ENCODE measurements around the gene HOXB1.
"Not testable (repeated sequence)": the region's sequence is repeated elsewhere in the genome, so short reads cannot be mapped to it uniquely, and the experiment has no call there.

The HOXB1 gene

DNA sequence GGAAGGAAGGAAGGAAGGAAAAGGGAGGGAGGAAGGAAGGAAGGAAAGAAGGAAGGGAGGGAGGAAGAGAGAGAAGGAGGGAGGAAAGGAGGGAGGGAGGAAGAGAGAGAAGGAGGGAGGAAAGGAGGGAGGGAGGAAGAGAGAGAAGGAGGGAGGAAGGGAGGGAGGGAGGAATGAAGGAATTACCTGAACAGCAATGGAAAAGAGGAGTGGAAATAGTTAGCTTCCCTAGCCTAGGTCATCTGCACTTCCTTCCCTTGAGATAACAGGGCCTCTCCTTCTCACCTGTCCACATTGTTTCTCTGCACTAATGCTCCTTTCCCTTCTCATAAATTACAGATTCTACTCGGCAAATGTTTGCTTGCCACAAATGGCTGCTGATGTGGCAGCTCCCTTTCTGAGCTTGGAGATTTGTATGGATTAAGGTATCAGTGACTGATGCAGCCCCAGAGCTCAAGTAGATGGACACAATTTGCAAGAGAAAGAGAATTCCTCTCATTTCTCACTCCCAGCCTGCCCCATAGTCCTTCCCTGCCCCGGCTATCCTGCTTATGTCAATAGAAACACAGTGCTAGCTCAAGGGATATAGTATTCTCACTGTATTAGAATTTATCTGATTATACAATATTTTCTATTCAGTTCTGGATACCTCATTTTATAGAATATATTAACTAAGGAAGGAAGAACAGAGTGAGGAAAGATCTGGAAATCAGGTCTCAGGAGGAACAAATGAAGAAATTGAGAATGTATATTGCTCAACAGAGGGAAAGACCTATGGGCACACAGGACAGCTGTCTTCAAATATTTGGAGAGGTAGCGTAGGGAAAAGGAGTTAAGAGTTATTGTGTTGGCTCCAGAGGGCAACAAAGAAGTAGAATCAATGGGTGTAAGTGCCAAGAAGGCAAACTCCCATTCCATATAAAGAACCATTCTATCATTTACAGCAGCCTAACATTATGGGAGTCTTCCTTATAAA is 14.6 kb downstream of the HOXB1 start:
- DNase-seq, result no peak

DNA sequence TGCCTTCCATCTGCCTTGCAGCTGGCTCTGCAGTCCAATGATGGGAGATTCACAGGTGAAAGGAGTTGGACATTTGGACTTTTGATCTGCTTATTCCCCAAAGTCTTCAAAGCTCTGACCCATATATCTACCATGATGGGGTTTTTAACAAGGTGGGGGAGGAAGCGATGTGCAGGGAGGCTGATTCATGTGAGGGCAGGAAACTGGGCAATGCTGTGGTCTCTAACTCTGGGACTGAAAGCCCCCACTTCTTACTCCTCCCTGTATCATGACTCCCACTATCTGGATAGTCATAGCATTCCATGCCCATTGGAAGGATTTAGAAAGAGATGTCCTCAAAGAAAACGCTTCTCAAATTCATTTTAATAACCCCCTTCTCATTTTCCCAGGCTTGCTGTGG is 16.3 kb downstream of the HOXB1 start:
- DNase-seq, result peak; percentile 52

- peak; percentile 54 for DNase-seq
Observed at GRCh38 chr17:48513666-48514455, 16.9 kb downstream of the HOXB1 start.

- peak; percentile 26 for DNase-seq
Observed at GRCh38 chr17:48513097-48513496, 17.7 kb downstream of the HOXB1 start.

DNA sequence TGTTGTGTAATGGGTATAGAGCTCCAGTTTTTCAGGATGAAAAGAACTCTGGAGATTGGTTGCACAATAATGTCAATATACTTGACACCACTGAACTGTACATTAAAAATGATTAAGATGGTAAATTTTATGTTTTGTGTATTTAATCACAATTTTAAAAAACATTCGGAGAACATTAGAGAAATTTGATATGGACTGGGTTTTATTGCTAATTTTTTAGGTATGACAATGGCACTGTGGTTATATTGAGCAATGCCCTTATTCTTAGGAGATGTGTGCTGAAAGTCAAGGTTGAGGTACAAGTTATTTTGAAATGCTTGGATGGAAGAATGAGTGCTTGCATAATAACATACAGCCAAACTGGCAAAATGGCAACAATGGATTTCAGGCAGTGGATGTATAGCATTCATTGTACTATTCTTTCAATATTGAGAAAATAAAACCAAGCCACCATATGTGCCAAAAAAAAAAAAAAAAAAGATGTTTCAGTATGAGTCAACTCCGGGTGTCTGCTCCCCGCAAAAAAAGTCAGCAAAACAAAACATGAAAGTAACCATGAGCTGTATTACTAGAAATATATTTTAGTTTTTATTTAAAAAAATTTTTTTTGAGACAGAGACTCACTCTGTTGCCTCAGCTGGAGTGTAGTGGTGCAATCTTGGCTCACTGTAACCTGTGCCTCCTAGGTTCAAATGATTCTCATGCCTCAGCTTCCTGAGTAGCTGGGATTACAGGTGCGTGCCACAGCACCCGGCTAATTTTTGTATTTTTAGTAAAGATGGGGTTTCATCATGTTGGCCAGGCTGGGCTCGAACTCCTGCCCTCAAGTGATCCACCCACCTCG is 19.8 kb downstream of the HOXB1 start:
- DNase-seq, result no peak

- DNase-seq, result no peak
Observed at GRCh38 chr17:48510381-48510760, 20.4 kb downstream of the HOXB1 start.

- not testable (repeated sequence) for DNase-seq
Observed at GRCh38 chr17:48509708-48510107, 21.1 kb downstream of the HOXB1 start.

DNA sequence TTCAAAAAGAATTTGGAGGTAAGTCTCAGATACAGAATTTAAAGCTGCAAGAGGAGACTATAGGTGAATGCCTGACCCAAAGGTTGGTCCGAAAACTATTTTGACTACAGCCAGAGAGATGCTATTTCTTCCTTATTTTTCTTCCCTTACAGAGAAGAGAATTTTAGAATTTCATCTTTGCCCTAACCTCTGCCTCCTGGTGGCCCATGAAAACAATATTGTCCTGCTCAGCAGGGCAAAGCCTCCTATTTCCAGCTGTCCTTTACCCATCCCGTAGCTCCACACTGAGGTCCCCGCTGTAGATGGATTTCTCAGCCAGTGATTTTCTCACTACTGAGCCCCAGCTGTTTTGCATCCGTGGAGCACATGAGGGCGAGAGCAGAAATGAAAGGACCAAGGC is 24.6 kb downstream of the HOXB1 start:
- DNase-seq, result no peak

DNA sequence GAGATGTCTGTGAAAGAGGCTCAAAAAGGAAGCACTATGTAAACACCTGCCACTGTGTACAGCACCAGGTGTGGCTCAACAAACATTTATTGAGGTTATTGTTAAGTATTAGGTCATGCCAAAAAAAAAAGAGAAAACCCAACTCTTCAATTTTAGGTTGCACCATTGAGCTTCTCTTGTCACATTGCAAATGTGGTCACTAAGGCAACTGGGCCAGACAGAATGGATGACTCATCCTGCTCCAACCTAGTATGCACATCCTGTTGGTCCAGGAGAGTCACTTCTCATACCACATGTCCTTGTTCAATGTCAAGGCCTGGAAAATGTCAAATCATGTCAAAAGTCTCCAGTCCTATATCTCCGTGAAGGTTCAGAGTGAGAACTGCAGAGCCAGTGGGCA is 25.0 kb downstream of the HOXB1 start:
- peak; percentile 45 for DNase-seq

GRCh38 chr17:48504953-48505352 is 25.9 kb downstream of the HOXB1 start:
- DNase-seq, result no peak

- no peak for DNase-seq
Observed at GRCh38 chr17:48503747-48504146, 27.1 kb downstream of the HOXB1 start.

DNA sequence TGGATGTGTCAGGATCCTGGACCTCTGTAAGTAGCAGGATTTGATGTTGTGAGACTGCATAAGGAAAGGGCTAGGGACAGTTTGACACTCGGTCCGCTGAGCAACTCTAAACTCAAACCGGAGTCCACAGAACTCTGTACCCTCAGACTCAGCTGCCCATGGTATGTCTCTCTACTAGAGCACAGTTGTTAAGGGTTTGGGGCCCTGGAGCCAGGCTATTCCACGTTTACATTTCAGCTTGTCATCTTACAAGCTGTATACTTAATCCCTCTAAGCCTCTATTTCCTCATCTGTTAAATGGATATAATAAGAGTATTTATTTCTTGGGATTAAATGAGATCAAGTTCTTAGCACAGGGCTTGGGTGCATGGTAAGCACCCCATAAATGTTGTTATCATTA is 27.9 kb downstream of the HOXB1 start:
- no peak for DNase-seq

DNA sequence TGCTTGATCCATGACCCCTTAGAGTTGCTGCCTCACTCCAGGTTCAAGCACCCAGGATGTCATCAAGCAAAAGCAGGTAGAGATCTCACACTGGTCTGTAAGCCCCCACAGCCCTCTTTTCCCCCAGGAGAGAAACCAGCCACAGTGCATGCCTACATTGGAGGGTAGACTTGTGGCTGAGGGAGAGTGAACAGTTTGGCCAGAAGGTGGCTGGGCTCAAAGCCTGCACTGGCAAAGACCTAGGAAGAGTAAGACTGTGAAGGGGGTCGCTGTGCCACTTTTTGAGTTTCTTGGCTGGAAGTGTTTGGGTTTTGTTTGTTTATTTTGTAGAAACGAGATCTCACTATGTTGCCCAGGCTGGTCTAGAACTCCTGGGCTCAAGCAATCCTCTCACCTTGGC is 28.5 kb downstream of the HOXB1 start:
- no peak for DNase-seq

- no peak for DNase-seq
Observed at GRCh38 chr17:48500435-48501426, 30.1 kb downstream of the HOXB1 start.

- DNase-seq, result no peak
Observed at GRCh38 chr17:48499735-48500434, 30.9 kb downstream of the HOXB1 start.

GRCh38 chr17:48499248-48499647 is 31.6 kb downstream of the HOXB1 start:
- DNase-seq, result peak; percentile 32

- DNase-seq, result no peak
Observed at GRCh38 chr17:48498164-48498850, 32.5 kb downstream of the HOXB1 start.

DNA sequence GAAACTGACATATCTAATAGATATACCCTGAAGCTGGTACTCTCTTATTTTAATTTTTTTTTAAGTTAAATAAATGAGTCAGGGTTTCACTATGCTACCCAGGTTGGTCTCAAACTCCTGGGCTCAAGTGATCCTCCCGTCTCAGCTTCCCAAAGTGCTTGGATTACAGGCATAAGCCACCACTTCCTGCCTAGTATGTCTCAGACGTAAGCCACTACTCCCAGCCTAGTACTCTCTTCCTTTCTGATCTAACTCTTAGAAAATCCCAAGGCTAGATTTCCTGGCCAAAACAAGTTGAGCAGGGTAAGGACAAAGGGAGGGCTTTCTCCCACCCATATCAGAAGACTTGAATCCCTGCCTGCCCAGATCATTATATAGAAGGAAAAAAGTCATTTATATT is 33.7 kb downstream of the HOXB1 start:
- peak; percentile 84 for DNase-seq

GRCh38 chr17:48494335-48494734 is 36.5 kb downstream of the HOXB1 start:
- DNase-seq, result no peak

Data from NCI-H226 (cell line).